Measurements from ENCODE around the gene FN3K.

Gene FN3K

GRCh38 chr17:82795615-82796014 is 60.2 kb downstream of the FN3K start:
- DNase-seq (ENCODE audit: low spot score): no peak

DNA sequence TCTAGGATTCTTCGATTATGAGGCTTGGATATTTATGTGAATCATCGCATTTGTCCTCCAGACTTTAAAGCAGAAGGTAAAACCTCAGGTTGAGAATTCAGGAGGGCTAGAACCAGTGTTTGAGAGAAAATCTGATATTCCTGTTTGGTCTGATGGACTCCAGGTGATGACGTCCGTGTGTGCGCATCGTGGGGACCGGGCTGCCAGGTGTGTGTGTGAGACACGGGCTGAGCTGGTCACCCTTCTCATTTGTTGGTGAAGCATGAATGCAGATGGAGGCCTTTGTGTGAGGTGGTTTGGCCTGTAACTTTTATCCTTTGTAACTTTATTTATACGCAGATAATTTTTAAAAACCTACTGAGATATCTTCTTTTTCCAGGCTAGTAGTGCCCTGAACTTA is 61.6 kb downstream of the FN3K start:
- DNase-seq (ENCODE audit: low spot score): no peak

DNA sequence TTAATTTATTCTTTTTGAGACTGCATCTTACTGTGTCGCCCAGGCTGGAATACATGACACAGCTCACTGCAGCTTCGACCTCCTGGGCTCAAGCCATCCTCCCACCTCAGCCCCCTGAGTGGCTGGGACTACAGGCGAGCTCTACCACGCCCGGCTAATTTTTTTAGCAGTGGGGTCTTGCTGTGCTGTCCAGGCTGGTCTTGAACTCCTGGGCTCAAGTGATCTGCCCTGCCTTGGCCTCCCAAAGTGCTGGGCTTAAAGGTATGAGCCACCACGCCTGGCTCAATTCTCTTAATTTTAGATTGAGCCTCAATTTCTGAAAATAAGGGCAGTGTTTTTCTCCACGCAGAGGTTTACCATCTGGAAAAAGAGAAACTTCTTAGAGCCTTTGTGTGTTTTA is 63.3 kb downstream of the FN3K start:
- DNase-seq (ENCODE audit: low spot score): no peak

DNA sequence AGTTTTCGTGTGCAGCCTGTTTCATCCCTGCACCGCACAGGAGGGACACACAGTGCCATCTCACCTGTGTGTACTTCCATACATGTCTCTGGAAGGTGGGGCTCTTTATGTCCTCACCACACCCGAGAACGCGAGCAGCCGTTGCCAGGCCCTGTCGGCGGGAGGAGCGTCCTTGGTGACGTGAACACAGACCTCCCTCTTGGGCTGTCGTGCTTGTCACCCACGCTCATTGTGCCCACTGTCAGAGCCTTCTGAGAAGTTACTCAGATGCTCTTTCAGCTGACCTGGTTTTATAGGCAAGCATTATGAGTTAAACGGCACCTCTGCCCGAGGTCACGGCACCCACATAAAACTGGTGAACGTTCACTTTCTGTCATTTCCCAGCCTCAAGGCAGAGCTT is 64.2 kb downstream of the FN3K start:
- DNase-seq (ENCODE audit: low spot score): no peak
